ENCODE measurements around the gene SORCS2. TPM values are rescaled to one million over a fixed set of nuclear protein-coding genes. Genes with fewer than 3 reads are reported as not detected.

Gene SORCS2
- total RNA-seq, 4 donors from 2014 or later: 0.26 to 17.1 (median 2.9) TPM

GRCh38 chr4:7463566-7464258, 271.4 kb downstream of the SORCS2 start:
- no peaks in the 10 kb centered on the region for H3K4me1 ChIP-seq
- TF ChIP-seq CTCF (IDR thresholded peaks at IDR 0.05) (no peak), POLR2A (IDR thresholded peaks at IDR 0.05) (no peak)
- H3K4me3 ChIP-seq: no peak overlapping the region
- no peaks in the 10 kb centered on the region for H3K27me3 ChIP-seq
- no peak for DNase-seq
- intact Hi-C loops (cut with DNase I; ENCODE audit: low total_unique reads): no loop called here
- no peak overlapping the region for H3K27ac ChIP-seq
- H3K9me3 ChIP-seq: no peaks in the 10 kb centered on the region
- no peaks in the 10 kb centered on the region for H3K36me3 ChIP-seq

- TF ChIP-seq CTCF (IDR thresholded peaks at IDR 0.05): no peak
- TF ChIP-seq POLR2A (IDR thresholded peaks at IDR 0.05): no peak
- H3K27ac ChIP-seq: no peak overlapping the region
- H3K27me3 ChIP-seq: no peaks in the 10 kb centered on the region
- no peak for DNase-seq
- H3K9me3 ChIP-seq: no peaks in the 10 kb centered on the region
- no peaks in the 10 kb centered on the region for H3K4me1 ChIP-seq
- intact Hi-C loops (cut with DNase I; ENCODE audit: low total_unique reads): no loop called here
- H3K4me3 ChIP-seq: no peak overlapping the region
- no peaks in the 10 kb centered on the region for H3K36me3 ChIP-seq
These were observed 271.9 kb downstream of the SORCS2 start for GRCh38 chr4:7464259-7464655.

- no peak overlapping the region for H3K4me3 ChIP-seq
- DNase-seq: no peak
- intact Hi-C loops (cut with DNase I; ENCODE audit: low total_unique reads): no loop called here
- H3K4me1 ChIP-seq: no peaks in the 10 kb centered on the region
- no peaks in the 10 kb centered on the region for H3K9me3 ChIP-seq
- no peaks in the 10 kb centered on the region for H3K36me3 ChIP-seq
- no peak for TF ChIP-seq CTCF (IDR thresholded peaks at IDR 0.05)
- no peak for TF ChIP-seq POLR2A (IDR thresholded peaks at IDR 0.05)
- H3K27ac ChIP-seq: no peak overlapping the region
- H3K27me3 ChIP-seq: no peaks in the 10 kb centered on the region
These were observed 272.7 kb downstream of the SORCS2 start for GRCh38 chr4:7465017-7465416.

- intact Hi-C loops (cut with DNase I; ENCODE audit: low total_unique reads): no loop called here
- no peak overlapping the region for H3K27ac ChIP-seq
- H3K9me3 ChIP-seq: no peaks in the 10 kb centered on the region
- TF ChIP-seq CTCF (IDR thresholded peaks at IDR 0.05): no peak
- no peak for TF ChIP-seq POLR2A (IDR thresholded peaks at IDR 0.05)
- DNase-seq: no peak
- H3K27me3 ChIP-seq: no peaks in the 10 kb centered on the region
- no peaks in the 10 kb centered on the region for H3K4me1 ChIP-seq
- no peak overlapping the region for H3K4me3 ChIP-seq
- no peaks in the 10 kb centered on the region for H3K36me3 ChIP-seq
These were observed 273.9 kb downstream of the SORCS2 start for GRCh38 chr4:7466215-7466614.

- intact Hi-C loops (cut with DNase I; ENCODE audit: low total_unique reads): no loop called here
- Histone ChIP-seq H3K36me3 (no peaks in the 10 kb centered on the region), H3K4me1 (no peaks in the 10 kb centered on the region), H3K27me3 (no peaks in the 10 kb centered on the region), H3K27ac (no peak overlapping the region), H3K4me3 (no peak overlapping the region), H3K9me3 (no peaks in the 10 kb centered on the region)
- TF ChIP-seq CTCF (IDR thresholded peaks at IDR 0.05) (no peak), POLR2A (IDR thresholded peaks at IDR 0.05) (no peak)
- no peak for DNase-seq
These were observed 274.6 kb downstream of the SORCS2 start for GRCh38 chr4:7466904-7467303.

Data from uterus (tissue), 4 donors.